Measurements from ENCODE around the gene ATRAID. TPM values are rescaled to one million over a fixed set of nuclear protein-coding genes. Genes with fewer than 3 reads are reported as not detected.

Gene ATRAID
- total RNA-seq, 2 experiments from 2014 or later = 69.9 to 83.4 TPM

DNA sequence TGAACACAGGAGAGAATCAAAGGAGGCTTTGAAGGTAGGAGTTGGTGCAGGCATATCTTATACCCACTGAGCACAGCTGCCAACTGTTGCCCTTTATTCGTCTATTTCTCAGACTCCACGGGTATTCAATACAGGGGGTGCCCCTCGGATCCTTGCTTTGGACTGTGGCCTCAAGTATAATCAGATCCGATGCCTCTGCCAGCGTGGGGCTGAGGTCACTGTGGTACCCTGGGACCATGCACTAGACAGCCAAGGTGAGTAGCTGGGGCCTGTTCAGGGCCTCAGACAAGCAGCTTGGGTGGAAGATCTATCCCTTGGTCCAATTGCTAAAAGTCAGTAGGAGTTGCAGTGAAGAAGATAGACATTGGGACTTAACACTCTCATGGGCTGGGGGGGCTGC is 10.6 kb downstream of the ATRAID start:
- no peak for ATAC-seq
- POLR2A ChIA-PET = no interaction called here
- H3K36me3 Mint-ChIP-seq (ENCODE audit: low read depth) = peaks cover 78% of the 10 kb centered on the region
- no peak overlapping the region for H3K4me3 Mint-ChIP-seq
- no peaks in the 10 kb centered on the region for H3K9me3 Mint-ChIP-seq (ENCODE audit: low read depth)
- intact Hi-C loops (cut with DNase I, micrococcal nuclease) = no loop called here
- H3K27ac Mint-ChIP-seq = no peak overlapping the region
- CTCF ChIA-PET = no interaction called here
- peaks cover 20% of the 10 kb centered on the region for H3K4me1 Mint-ChIP-seq
- no peaks in the 10 kb centered on the region for H3K27me3 Mint-ChIP-seq
- DNase-seq = no peak

DNA sequence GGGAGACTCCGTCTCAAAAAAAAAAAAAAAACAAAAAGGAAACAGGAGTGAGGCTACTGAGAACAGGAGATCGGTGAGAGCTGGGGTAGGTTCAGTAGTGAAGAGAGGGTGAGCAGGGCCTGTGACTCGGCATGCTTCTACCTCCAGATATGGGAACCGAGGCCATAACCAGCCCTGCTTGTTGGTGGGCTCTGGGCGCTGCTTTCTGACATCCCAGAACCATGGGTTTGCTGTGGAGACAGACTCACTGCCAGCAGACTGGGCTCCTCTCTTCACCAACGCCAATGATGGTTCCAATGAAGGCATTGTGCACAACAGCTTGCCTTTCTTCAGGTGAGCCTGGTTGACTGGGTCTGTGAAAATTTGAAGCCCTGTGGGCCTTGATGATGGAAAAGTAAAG is 11.6 kb downstream of the ATRAID start:
- Mint-ChIP-seq H3K9me3 (ENCODE audit: low read depth) (no peaks in the 10 kb centered on the region), H3K4me3 (no peak overlapping the region), H3K27ac (no peak overlapping the region), H3K27me3 (no peaks in the 10 kb centered on the region), H3K4me1 (peaks cover 14% of the 10 kb centered on the region), H3K36me3 (ENCODE audit: low read depth) (peaks cover 78% of the 10 kb centered on the region)
- ATAC-seq = no peak
- CTCF ChIA-PET = interaction anchor here (0.6 kb wide), 1 partner anchor 9 kb away, joined by 4 read pairs; no protein-coding TSS in a partner anchor
- POLR2A ChIA-PET = interaction anchor here (0.8 kb wide), 1 partner anchor 224 kb away, joined by 3 read pairs; no protein-coding TSS in a partner anchor
- intact Hi-C loops (cut with DNase I, micrococcal nuclease) = no loop called here
- no peak for DNase-seq

DNA sequence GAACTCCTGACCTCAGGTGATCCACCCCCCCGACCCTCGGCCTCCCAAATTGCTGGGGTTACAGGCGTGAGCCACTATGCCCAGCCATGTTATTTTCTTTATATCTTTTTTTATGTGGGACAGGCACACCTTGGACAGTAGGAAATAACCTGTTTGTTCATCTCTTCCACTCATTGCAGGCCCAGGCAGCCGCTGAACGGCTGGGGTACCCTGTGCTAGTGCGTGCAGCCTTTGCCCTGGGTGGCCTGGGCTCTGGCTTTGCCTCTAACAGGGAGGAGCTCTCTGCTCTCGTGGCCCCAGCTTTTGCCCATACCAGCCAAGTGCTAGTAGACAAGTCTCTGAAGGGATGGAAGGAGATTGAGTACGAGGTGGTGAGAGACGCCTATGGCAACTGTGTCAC is 13.7 kb downstream of the ATRAID start:
- no peak for ATAC-seq
- H3K4me1 Mint-ChIP-seq = no peaks in the 10 kb centered on the region
- no peak for DNase-seq
- intact Hi-C loops (cut with DNase I, micrococcal nuclease) = no loop called here
- ChIA-PET CTCF (interaction anchor here (0.6 kb wide), 1 partner anchor 738 kb away, joined by 6 read pairs; no protein-coding TSS in a partner anchor), POLR2A (no interaction called here)
- H3K36me3 Mint-ChIP-seq (ENCODE audit: low read depth) = peaks cover 74% of the 10 kb centered on the region
- H3K4me3 Mint-ChIP-seq = no peak overlapping the region
- no peak overlapping the region for H3K27ac Mint-ChIP-seq
- H3K9me3 Mint-ChIP-seq (ENCODE audit: low read depth) = no peaks in the 10 kb centered on the region
- no peaks in the 10 kb centered on the region for H3K27me3 Mint-ChIP-seq

DNA sequence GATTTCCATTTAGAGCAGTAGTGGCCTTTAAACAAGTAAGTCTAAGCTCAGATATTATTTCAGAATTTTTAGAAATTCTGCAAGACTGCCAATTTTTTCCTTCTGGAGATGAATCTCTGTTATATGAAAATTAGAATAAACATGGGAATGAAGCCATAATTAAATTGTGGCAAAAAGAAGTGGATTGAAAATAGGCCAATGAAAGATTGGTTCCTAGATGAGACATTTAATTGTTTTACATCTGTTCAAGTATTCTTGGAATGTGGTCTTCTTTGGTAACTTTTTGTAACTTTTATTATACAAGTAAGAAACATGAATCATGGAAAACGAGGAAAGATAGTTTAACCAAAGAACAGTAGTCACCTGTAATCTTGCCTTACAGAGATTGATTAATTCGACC is 15.7 kb downstream of the ATRAID start:
- POLR2A ChIA-PET = no interaction called here
- ATAC-seq (no peak), DNase-seq (no peak)
- no peak overlapping the region for H3K4me3 Mint-ChIP-seq
- no peaks in the 10 kb centered on the region for H3K4me1 Mint-ChIP-seq
- no peaks in the 10 kb centered on the region for H3K9me3 Mint-ChIP-seq (ENCODE audit: low read depth)
- peaks cover 74% of the 10 kb centered on the region for H3K36me3 Mint-ChIP-seq (ENCODE audit: low read depth)
- intact Hi-C loops (cut with DNase I, micrococcal nuclease) = no loop called here
- CTCF ChIA-PET = no interaction called here
- H3K27ac Mint-ChIP-seq = no peak overlapping the region
- no peaks in the 10 kb centered on the region for H3K27me3 Mint-ChIP-seq

DNA sequence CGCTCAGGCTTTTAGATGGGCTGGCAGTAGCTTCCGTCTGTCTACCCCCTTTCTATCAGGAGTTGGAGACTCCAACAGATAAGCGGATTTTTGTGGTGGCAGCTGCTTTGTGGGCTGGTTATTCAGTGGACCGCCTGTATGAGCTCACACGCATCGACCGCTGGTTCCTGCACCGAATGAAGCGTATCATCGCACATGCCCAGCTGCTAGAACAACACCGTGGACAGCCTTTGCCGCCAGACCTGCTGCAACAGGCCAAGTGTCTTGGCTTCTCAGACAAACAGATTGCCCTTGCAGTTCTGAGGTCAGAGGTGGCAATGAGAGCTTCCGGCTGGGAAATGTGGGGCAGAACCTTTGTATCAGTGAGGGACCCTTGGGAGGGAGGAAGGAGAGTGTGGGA is 20.1 kb downstream of the ATRAID start:
- no peak overlapping the region for H3K27ac Mint-ChIP-seq
- intact Hi-C loops (cut with DNase I, micrococcal nuclease) = no loop called here
- no peaks in the 10 kb centered on the region for H3K9me3 Mint-ChIP-seq (ENCODE audit: low read depth)
- DNase-seq (no peak), ATAC-seq (no peak)
- ChIA-PET CTCF (interaction anchor here (0.8 to 1.2 kb wide), 4 partner anchors 9 to 72 kb away, joined by 3 to 5 read pairs (median 4); no protein-coding TSS in a partner anchor), POLR2A (no interaction called here)
- H3K4me1 Mint-ChIP-seq = no peaks in the 10 kb centered on the region
- H3K27me3 Mint-ChIP-seq = no peaks in the 10 kb centered on the region
- peaks cover 74% of the 10 kb centered on the region for H3K36me3 Mint-ChIP-seq (ENCODE audit: low read depth)
- H3K4me3 Mint-ChIP-seq = no peak overlapping the region

DNA sequence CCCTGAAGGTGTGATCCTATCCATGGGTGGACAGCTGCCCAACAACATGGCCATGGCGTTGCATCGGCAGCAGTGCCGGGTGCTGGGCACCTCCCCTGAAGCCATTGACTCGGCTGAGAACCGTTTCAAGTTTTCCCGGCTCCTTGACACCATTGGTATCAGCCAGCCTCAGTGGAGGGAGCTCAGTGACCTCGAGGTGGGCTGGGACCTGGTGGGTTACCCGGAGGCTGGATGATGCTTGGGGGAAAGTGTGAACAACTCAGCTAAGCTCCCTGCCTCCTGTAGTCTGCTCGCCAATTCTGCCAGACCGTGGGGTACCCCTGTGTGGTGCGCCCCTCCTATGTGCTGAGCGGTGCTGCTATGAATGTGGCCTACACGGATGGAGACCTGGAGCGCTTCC is 21.5 kb downstream of the ATRAID start:
- DNase-seq = no peak
- POLR2A ChIA-PET = interaction anchor here (0.6 kb wide), 1 partner anchor 283 kb away, joined by 6 read pairs; no protein-coding TSS in a partner anchor
- CTCF ChIA-PET = interaction anchor here (0.6 kb wide), 1 partner anchor 69 kb away, joined by 3 read pairs; no protein-coding TSS in a partner anchor
- intact Hi-C loops (cut with DNase I, micrococcal nuclease) = no loop called here
- no peaks in the 10 kb centered on the region for H3K27me3 Mint-ChIP-seq
- no peaks in the 10 kb centered on the region for H3K9me3 Mint-ChIP-seq (ENCODE audit: low read depth)
- H3K36me3 Mint-ChIP-seq (ENCODE audit: low read depth) = peaks cover 73% of the 10 kb centered on the region
- no peak for ATAC-seq
- no peak overlapping the region for H3K4me3 Mint-ChIP-seq
- no peak overlapping the region for H3K27ac Mint-ChIP-seq
- H3K4me1 Mint-ChIP-seq = no peaks in the 10 kb centered on the region

DNA sequence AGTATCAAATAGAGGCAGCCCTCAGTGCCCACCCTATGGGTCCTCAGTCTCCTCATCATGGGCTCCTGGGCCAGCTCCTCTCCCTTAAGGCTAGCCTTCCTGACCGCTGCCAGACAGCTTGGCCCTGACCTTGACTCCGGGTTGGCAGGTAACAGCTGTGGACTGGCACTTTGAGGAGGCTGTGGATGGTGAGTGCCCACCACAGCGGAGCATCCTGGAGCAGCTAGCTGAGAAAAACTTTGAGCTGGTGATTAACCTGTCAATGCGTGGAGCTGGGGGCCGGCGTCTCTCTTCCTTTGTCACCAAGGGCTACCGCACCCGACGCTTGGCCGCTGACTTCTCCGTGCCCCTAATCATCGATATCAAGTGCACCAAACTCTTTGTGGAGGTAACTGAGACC is 24.3 kb downstream of the ATRAID start:
- Mint-ChIP-seq H3K27me3 (no peaks in the 10 kb centered on the region), H3K9me3 (ENCODE audit: low read depth) (no peaks in the 10 kb centered on the region), H3K27ac (no peak overlapping the region), H3K4me1 (no peaks in the 10 kb centered on the region), H3K36me3 (ENCODE audit: low read depth) (peaks cover 79% of the 10 kb centered on the region), H3K4me3 (no peak overlapping the region)
- ChIA-PET CTCF (no interaction called here), POLR2A (interaction anchor here (0.5 to 0.7 kb wide), 2 partner anchors 27 to 141 kb away, joined by 3 to 4 read pairs; no protein-coding TSS in a partner anchor)
- DNase-seq = no peak
- no peak for ATAC-seq
- intact Hi-C loops (cut with DNase I, micrococcal nuclease) = no loop called here

DNA sequence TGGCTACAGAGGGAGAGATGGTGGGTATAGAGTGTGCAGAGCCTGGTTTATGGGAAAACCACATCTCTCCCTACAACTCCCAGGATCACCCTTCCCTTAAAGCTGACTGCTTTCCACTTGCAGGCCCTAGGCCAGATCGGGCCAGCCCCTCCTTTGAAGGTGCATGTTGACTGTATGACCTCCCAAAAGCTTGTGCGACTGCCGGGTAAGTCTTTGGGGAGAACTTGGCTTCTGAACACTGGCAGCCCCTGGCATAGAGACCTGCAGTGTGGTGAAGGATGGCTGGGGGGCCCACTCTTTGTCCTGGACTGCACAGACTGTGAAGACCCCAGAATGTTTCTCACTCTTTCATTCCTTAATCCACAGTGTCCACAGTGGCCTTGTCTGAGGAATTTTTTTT is 24.8 kb downstream of the ATRAID start:
- ATAC-seq = no peak
- no peak for DNase-seq

DNA sequence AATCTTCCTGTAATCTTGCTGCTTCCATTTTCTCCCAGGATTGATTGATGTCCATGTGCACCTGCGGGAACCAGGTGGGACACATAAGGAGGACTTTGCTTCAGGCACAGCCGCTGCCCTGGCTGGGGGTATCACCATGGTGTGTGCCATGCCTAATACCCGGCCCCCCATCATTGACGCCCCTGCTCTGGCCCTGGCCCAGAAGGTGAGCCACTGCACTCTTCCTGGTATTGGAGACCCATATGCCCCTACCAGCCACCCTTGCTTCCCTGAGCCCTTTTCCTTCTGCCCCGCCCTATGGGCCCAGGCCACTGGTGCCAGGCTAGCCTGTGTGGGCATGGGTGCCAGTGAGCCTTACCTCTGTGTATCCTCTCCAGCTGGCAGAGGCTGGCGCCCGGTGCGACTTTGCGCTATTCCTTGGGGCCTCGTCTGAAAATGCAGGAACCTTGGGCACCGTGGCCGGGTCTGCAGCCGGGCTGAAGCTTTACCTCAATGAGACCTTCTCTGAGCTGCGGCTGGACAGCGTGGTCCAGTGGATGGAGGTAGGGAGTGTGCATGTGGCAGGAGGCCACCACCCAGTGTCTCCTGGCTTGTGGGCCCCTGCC is 25.6 kb downstream of the ATRAID start:
- no peak for ATAC-seq
- ChIA-PET POLR2A (no interaction called here), CTCF (no interaction called here)
- no peak for DNase-seq
- no peaks in the 10 kb centered on the region for H3K9me3 Mint-ChIP-seq (ENCODE audit: low read depth)
- H3K36me3 Mint-ChIP-seq (ENCODE audit: low read depth) = peaks cover 80% of the 10 kb centered on the region
- intact Hi-C loops (cut with DNase I, micrococcal nuclease) = no loop called here
- no peak overlapping the region for H3K4me3 Mint-ChIP-seq
- H3K4me1 Mint-ChIP-seq = no peaks in the 10 kb centered on the region
- H3K27me3 Mint-ChIP-seq = no peaks in the 10 kb centered on the region
- H3K27ac Mint-ChIP-seq = no peak overlapping the region

More for the DNA sequence above, 24.8 kb downstream of the ATRAID start:
- CTCF ChIA-PET = interaction anchor here (0.6 kb wide), 1 partner anchor 237 kb away, joined by 3 read pairs; no protein-coding TSS in a partner anchor
- H3K36me3 Mint-ChIP-seq (ENCODE audit: low read depth) = peaks cover 80% of the 10 kb centered on the region
- intact Hi-C loops (cut with DNase I, micrococcal nuclease) = no loop called here
- no peak overlapping the region for H3K4me3 Mint-ChIP-seq
- H3K27ac Mint-ChIP-seq = no peak overlapping the region
- H3K9me3 Mint-ChIP-seq (ENCODE audit: low read depth) = no peaks in the 10 kb centered on the region
- H3K27me3 Mint-ChIP-seq = no peaks in the 10 kb centered on the region
- H3K4me1 Mint-ChIP-seq = no peaks in the 10 kb centered on the region
- POLR2A ChIA-PET = interaction anchor here (0.7 kb wide), 1 partner anchor 142 kb away, joined by 3 read pairs; no protein-coding TSS in a partner anchor

DNA sequence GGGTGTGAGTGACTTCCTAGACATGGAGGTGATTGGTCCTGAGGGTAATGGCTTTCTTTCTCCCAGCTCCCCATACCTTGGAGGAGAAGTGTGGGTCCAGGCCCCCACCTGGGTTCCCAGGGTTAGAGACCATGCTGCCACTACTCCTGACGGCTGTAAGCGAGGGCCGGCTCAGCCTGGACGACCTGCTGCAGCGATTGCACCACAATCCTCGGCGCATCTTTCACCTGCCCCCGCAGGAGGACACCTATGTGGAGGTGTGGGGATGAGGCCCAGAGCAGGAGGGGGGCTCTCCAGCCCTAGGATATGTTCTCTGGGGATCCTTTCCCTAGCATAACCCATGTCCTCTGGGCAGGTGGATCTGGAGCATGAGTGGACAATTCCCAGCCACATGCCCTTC is 27.1 kb downstream of the ATRAID start:
- ATAC-seq (no peak), DNase-seq (no peak)
- ChIA-PET POLR2A (no interaction called here), CTCF (interaction anchor here (0.6 kb wide), 1 partner anchor 41 kb away, joined by 3 read pairs; no protein-coding TSS in a partner anchor)
- Mint-ChIP-seq H3K27ac (no peak overlapping the region), H3K4me1 (no peaks in the 10 kb centered on the region), H3K36me3 (ENCODE audit: low read depth) (peaks cover 75% of the 10 kb centered on the region), H3K9me3 (ENCODE audit: low read depth) (no peaks in the 10 kb centered on the region), H3K4me3 (no peak overlapping the region), H3K27me3 (no peaks in the 10 kb centered on the region)
- intact Hi-C loops (cut with DNase I, micrococcal nuclease) = no loop called here

DNA sequence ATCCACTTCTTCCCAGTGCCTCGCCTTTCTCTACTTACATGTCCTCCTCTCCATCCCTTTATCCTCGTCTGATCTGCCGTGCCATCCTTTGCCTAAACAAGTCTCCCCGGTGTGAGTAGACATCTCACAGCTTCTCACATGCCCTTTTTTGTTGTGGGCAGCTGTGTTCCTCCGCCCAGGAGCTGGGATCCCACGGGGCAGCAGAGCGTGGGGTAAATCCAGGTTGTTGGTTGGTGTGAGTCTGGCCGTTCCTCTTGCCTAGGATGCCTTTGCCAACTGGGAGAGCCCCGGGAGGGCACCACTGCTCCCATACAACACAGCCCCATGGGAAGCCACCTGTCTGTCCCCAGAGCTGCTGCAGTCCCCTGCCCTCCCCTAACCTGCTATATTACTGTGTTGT is 28.6 kb downstream of the ATRAID start:
- Mint-ChIP-seq H3K4me3 (no peak overlapping the region), H3K27me3 (no peaks in the 10 kb centered on the region), H3K27ac (no peak overlapping the region), H3K4me1 (no peaks in the 10 kb centered on the region), H3K9me3 (ENCODE audit: low read depth) (no peaks in the 10 kb centered on the region), H3K36me3 (ENCODE audit: low read depth) (peaks cover 71% of the 10 kb centered on the region)
- no peak for ATAC-seq
- CTCF ChIA-PET = interaction anchor here (1.0 kb wide), 1 partner anchor 9 kb away, joined by 5 read pairs; no protein-coding TSS in a partner anchor
- no peak for DNase-seq
- POLR2A ChIA-PET = no interaction called here
- intact Hi-C loops (cut with DNase I, micrococcal nuclease) = no loop called here

Data from activated CD4-positive, alpha-beta T cell treated with anti-CD3 and anti-CD28 coated beads for 36 hours (primary cell).